ENCODE results near the gene CAB39L. TPM values are rescaled to one million over a fixed set of nuclear protein-coding genes. Genes with fewer than 3 reads are reported as not detected.

The CAB39L gene
- total and polyA plus RNA-seq, 2 experiments from 2014 or later: 6.1 to 7.3 TPM

DNA sequence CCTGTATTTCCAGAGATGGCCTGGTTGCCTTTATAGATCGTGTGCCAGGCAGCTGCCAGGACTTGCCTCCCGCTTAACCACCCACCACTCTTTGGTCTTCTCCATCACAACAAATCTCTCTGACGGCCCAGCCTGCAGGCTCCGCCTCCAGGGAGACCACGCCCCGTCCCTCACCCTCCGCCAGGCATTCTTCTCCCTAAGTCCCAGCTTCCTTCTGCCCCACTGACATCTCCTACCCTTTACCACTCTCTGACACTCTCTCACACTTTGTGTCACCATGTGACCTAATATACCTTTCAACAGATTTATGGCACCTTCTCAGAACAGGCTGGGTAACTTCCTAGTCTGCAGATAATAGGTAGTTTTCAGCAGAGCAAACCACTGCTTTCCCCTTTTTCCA lies 95.1 kb downstream of the CAB39L start:
- DNase-seq: no peak
- no peak overlapping the region for H3K27ac ChIP-seq
- H3K9ac ChIP-seq: no peak overlapping the region
- H3K4me3 ChIP-seq: no peak overlapping the region
- 77 to 79% methylated on average over 7 of the region's 7 CpGs for WGBS, 2 experiments (ENCODE audit: low coverage in 1 of 2, low lambda C conversion rate in 2 of 2, missing lambda C conversion rate in 2 of 2)
- H3K79me2 ChIP-seq (ENCODE audit: insufficient read depth): no peaks in the 10 kb centered on the region
- no peaks in the 10 kb centered on the region for H3K36me3 ChIP-seq (ENCODE audit: low read depth)
- no peaks in the 10 kb centered on the region for H3K27me3 ChIP-seq (replicated peaks; ENCODE audit: insufficient read depth)
- no peaks in the 10 kb centered on the region for H3K9me3 ChIP-seq (ENCODE audit: low read depth)
- TF ChIP-seq EZH2phosphoT487 (IDR thresholded peaks at IDR 0.05; ENCODE audit: insufficient read depth, low read depth): no peak
- no peaks in the 10 kb centered on the region for H3K9me2 ChIP-seq (ENCODE audit: insufficient read depth)
- no peaks in the 10 kb centered on the region for H3F3A ChIP-seq (ENCODE audit: insufficient read depth)
- no peak overlapping the region for H2AFZ ChIP-seq
- in situ Hi-C loops (cut with MboI): no loop called here
- no peaks in the 10 kb centered on the region for H4K20me1 ChIP-seq (ENCODE audit: insufficient read depth)
- no peak overlapping the region for H3K4me2 ChIP-seq (ENCODE audit: unreplicated experiment)
- H3K4me1 ChIP-seq (ENCODE audit: insufficient read depth): peaks cover 8% of the 10 kb centered on the region; the same call in 1 of the 2 replicates

- H3K9me3 ChIP-seq (ENCODE audit: low read depth): no peaks in the 10 kb centered on the region
- no peak overlapping the region for H3K27ac ChIP-seq
- H2AFZ ChIP-seq: no peak overlapping the region
- H3K9me2 ChIP-seq (ENCODE audit: insufficient read depth): no peaks in the 10 kb centered on the region
- no peaks in the 10 kb centered on the region for H4K20me1 ChIP-seq (ENCODE audit: insufficient read depth)
- H3K4me1 ChIP-seq (ENCODE audit: insufficient read depth): peaks cover 10% of the 10 kb centered on the region
- H3K27me3 ChIP-seq (replicated peaks; ENCODE audit: insufficient read depth): no peaks in the 10 kb centered on the region
- H3K4me3 ChIP-seq: no peak overlapping the region
- 93 to 94% methylated on average over 23 of the region's 23 CpGs for WGBS, 2 experiments (ENCODE audit: low coverage in 1 of 2, low lambda C conversion rate in 2 of 2, missing lambda C conversion rate in 2 of 2)
- no peaks in the 10 kb centered on the region for H3K36me3 ChIP-seq (ENCODE audit: low read depth)
- H3K9ac ChIP-seq: no peak overlapping the region
- H3K79me2 ChIP-seq (ENCODE audit: insufficient read depth): no peaks in the 10 kb centered on the region
- TF ChIP-seq EZH2phosphoT487 (IDR thresholded peaks at IDR 0.05; ENCODE audit: insufficient read depth, low read depth) (no peak), EZH2 (IDR thresholded peaks at IDR 0.05; ENCODE audit: insufficient read depth, poor library complexity, severe bottlenecking) (no peak)
- in situ Hi-C loops (cut with MboI): no loop called here
- no peak overlapping the region for H3K4me2 ChIP-seq (ENCODE audit: unreplicated experiment)
- DNase-seq: no peak
- no peaks in the 10 kb centered on the region for H3F3A ChIP-seq (ENCODE audit: insufficient read depth)
Observed at GRCh38 chr13:49347650-49348385, 96.0 kb downstream of the CAB39L start.

DNA sequence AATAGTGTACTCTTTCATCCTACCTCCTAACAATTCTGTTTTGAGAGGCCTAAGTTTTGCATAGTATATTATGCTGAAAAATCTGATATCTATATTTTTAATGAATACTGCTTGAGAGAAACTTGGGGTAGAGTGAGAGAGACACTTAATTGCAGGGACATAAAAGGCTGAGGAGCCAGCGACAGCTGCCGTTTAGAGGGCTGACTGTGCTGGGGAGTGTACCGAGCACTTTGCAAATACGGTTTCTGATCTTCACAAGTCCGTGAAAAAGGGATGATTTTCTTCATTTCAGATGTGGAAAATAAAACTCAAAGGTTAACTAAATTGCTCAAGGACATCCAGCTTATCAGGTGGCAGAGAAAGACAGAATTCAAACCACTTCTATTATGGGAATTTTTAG lies 97.4 kb downstream of the CAB39L start:
- Histone ChIP-seq H2AFZ (no peak overlapping the region), H3K79me2 (ENCODE audit: insufficient read depth) (no peaks in the 10 kb centered on the region), H3K27ac (no peak overlapping the region), H3K9me2 (ENCODE audit: insufficient read depth) (no peaks in the 10 kb centered on the region), H3F3A (ENCODE audit: insufficient read depth) (no peaks in the 10 kb centered on the region), H3K4me1 (ENCODE audit: insufficient read depth) (peaks cover 10% of the 10 kb centered on the region), H3K9ac (no peak overlapping the region), H3K27me3 (replicated peaks; ENCODE audit: insufficient read depth) (no peaks in the 10 kb centered on the region), H3K4me3 (no peak overlapping the region), H3K36me3 (ENCODE audit: low read depth) (no peaks in the 10 kb centered on the region), H3K9me3 (ENCODE audit: low read depth) (no peaks in the 10 kb centered on the region), H4K20me1 (ENCODE audit: insufficient read depth) (no peaks in the 10 kb centered on the region), H3K4me2 (ENCODE audit: unreplicated experiment) (no peak overlapping the region)
- WGBS, 2 experiments (ENCODE audit: low coverage in 1 of 2, low lambda C conversion rate in 2 of 2, missing lambda C conversion rate in 2 of 2): 81 to 86% methylated on average over 5 of the region's 5 CpGs
- TF ChIP-seq EZH2 (IDR thresholded peaks at IDR 0.05; ENCODE audit: insufficient read depth, poor library complexity, severe bottlenecking) (no peak), EZH2phosphoT487 (IDR thresholded peaks at IDR 0.05; ENCODE audit: insufficient read depth, low read depth) (no peak)
- no peak for DNase-seq
- in situ Hi-C loops (cut with MboI): no loop called here

DNA sequence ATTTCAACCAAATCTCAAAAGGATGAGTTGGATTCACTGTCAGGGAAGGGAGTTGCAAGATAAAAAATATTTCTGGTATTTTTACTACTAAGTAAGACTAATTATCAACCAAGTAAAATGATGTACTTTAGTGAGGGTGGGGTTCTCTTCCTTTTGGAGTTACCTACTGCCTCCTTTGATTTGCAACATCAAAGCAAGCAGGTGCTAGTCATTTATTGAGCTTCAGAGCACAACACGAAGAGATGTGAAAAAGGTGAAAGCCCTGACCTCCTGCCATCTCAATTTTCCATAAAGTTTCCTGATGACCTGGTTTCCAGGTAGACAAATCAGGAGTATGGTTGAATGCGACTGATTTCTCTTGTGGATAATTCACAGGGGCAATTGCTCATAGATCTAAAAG lies 100.1 kb downstream of the CAB39L start:
- Histone ChIP-seq H3K4me3 (no peak overlapping the region), H3K9me3 (ENCODE audit: low read depth) (no peaks in the 10 kb centered on the region), H3K4me2 (ENCODE audit: unreplicated experiment) (peak overlapping the region; percentile 35), H2AFZ (peak overlapping the region; percentile 58), H3K4me1 (ENCODE audit: insufficient read depth) (peaks cover 6% of the 10 kb centered on the region; the same call in 1 of the 2 replicates), H3K36me3 (ENCODE audit: low read depth) (no peaks in the 10 kb centered on the region), H3K27ac (no peak overlapping the region), H3K9me2 (ENCODE audit: insufficient read depth) (no peaks in the 10 kb centered on the region), H3K27me3 (replicated peaks; ENCODE audit: insufficient read depth) (no peaks in the 10 kb centered on the region), H4K20me1 (ENCODE audit: insufficient read depth) (no peaks in the 10 kb centered on the region), H3K79me2 (ENCODE audit: insufficient read depth) (no peaks in the 10 kb centered on the region), H3F3A (ENCODE audit: insufficient read depth) (no peaks in the 10 kb centered on the region), H3K9ac (no peak overlapping the region)
- TF ChIP-seq EZH2phosphoT487 (IDR thresholded peaks at IDR 0.05; ENCODE audit: insufficient read depth, low read depth): no peak
- TF ChIP-seq EZH2 (IDR thresholded peaks at IDR 0.05; ENCODE audit: insufficient read depth, poor library complexity, severe bottlenecking): no peak
- in situ Hi-C loops (cut with MboI): no loop called here
- DNase-seq: peak; percentile 3
- 81 to 83% methylated on average over 2 of the region's 2 CpGs for WGBS, 2 experiments (ENCODE audit: low coverage in 1 of 2, low lambda C conversion rate in 2 of 2, missing lambda C conversion rate in 2 of 2)

All from GM23248 (cell line).